Thoracic aorta (tissue), 2 donors: ENCODE results near the gene CAMK2B. TPM values are rescaled to one million over a fixed set of nuclear protein-coding genes. Genes with fewer than 3 reads are reported as not detected.

Experiments
- ATAC-seq: fragments of 150-250 bp; one replicate; pipeline ENCODE4 v1.8.0; 2017; ENCODE audit warnings: low read depth; ENCODE audit not compliant: insufficient number of reproducible peaks, low FRiP score
- DNase-seq: peaks from one replicate; pipeline ENCODE4 v3.0.0-alpha.2; 2020; ENCODE audit warnings: low spot score
- H3K27ac ChIP-seq, 2 donors: fragments of 200-600 bp; sonication (generic); 1 replicate in 1 of 2; 2 replicates in 1 of 2; pipeline ENCODE4 v1.5.1; 2016; ENCODE audit warnings: mild to moderate bottlenecking in 2 of 2, moderate library complexity in 2 of 2
- H3K27me3 ChIP-seq: fragments of 200-600 bp; sonication (generic); replicated peaks from 2 replicates; pipeline ENCODE4 v1.6.0; 2016; ENCODE audit warnings: mild to moderate bottlenecking; ENCODE audit not compliant: insufficient read depth
- H3K36me3 ChIP-seq: fragments of 200-600 bp; sonication (generic); one replicate; pipeline ENCODE4 v1.5.1; 2016
- H3K4me1 ChIP-seq, 2 donors: fragments of 200-600 bp; sonication (generic); 1 replicate in 1 of 2; 2 replicates in 1 of 2; pipeline versions ENCODE4 v1.5.1 to v1.6.0; 2016; ENCODE audit warnings: low read depth in 2 of 2, mild to moderate bottlenecking in 1 of 2; ENCODE audit not compliant: control insufficient read depth in 1 of 2
- H3K4me3 ChIP-seq: fragments of 200-600 bp; sonication (generic); 2 replicates; pipeline ENCODE4 v1.5.1; 2016; ENCODE audit warnings: mild to moderate bottlenecking
- H3K9me3 ChIP-seq: fragments of 200-600 bp; sonication (generic); 2 replicates; pipeline ENCODE4 v1.5.1; 2016
- CTCF ChIP-seq: fragments of 200-600 bp; sonication (generic); IDR thresholded peaks from one replicate; pipeline ENCODE4 v1.5.1; 2019; ENCODE audit warnings: antibody characterized with exemption
- total RNA-seq, 2 donors: library from RNA; depleted of rRNA; stranded (reverse); fragments of >200 nt; gene quantifications; one replicate each; pipeline versions ENCODE4 v1.1.0 to v1.2.3, GENCODE V29; 2016

The CAMK2B gene
- total RNA-seq, 2 donors from 2014 or later = 1.5 to 2.8 TPM

- no peaks in the 10 kb centered on the region for H3K36me3 ChIP-seq
- ATAC-seq = no peak
- TF ChIP-seq CTCF = no peak
- no peak for DNase-seq
- no peak overlapping the region for H3K4me3 ChIP-seq
- peaks cover 29 to 42% of the 10 kb centered on the region in 2 donors for H3K4me1 ChIP-seq
- no peak overlapping the region for H3K27ac ChIP-seq
- H3K9me3 ChIP-seq = no peaks in the 10 kb centered on the region
- no peaks in the 10 kb centered on the region for H3K27me3 ChIP-seq
These were observed 64.2 kb downstream of the CAMK2B start for GRCh38 chr7:44261240-44261639.

- ATAC-seq = peak; percentile 75
- Histone ChIP-seq H3K27ac (peak overlapping the region; percentile 96 to 98), H3K36me3 (no peaks in the 10 kb centered on the region), H3K27me3 (no peaks in the 10 kb centered on the region), H3K4me3 (peak overlapping the region; percentile 1), H3K9me3 (no peaks in the 10 kb centered on the region), H3K4me1 (peaks cover 29 to 49% of the 10 kb centered on the region in 2 donors)
- no peak for TF ChIP-seq CTCF
- peak; percentile 78 for DNase-seq
These were observed 65.6 kb downstream of the CAMK2B start for GRCh38 chr7:44259547-44260457.

- DNase-seq (no peak), ATAC-seq (no peak)
- Histone ChIP-seq H3K36me3 (no peaks in the 10 kb centered on the region), H3K4me1 (peaks cover 29 to 49% of the 10 kb centered on the region in 2 donors), H3K9me3 (no peaks in the 10 kb centered on the region), H3K4me3 (peak overlapping the region; percentile 1), H3K27me3 (no peaks in the 10 kb centered on the region), H3K27ac (peak overlapping the region; percentile 96 to 98)
- no peak for TF ChIP-seq CTCF
These were observed 66.4 kb downstream of the CAMK2B start for GRCh38 chr7:44258865-44259546.

GRCh38 chr7:44258423-44258760 is 67.0 kb downstream of the CAMK2B start:
- H3K4me1 ChIP-seq = peaks cover 29 to 49% of the 10 kb centered on the region in 2 donors
- peak overlapping the region; percentile 1 for H3K4me3 ChIP-seq
- ATAC-seq (no peak), DNase-seq (no peak)
- no peaks in the 10 kb centered on the region for H3K36me3 ChIP-seq
- peak overlapping the region; percentile 96 to 98 for H3K27ac ChIP-seq
- TF ChIP-seq CTCF = no peak
- H3K9me3 ChIP-seq = no peaks in the 10 kb centered on the region
- H3K27me3 ChIP-seq = no peaks in the 10 kb centered on the region
